HG02884 (cell line): ENCODE data around the gene DPEP3.
"Not testable (repeated sequence)": the region's sequence is repeated elsewhere in the genome, so short reads cannot be mapped to it uniquely, and the experiment has no call there.

Experiments used
- ATAC-seq: cut with Tn5 transposase; IDR thresholded peaks from one replicate; pipeline ENCODE4 v1.9.1; 2021; ENCODE audit warnings: mild to moderate bottlenecking, moderate library complexity; ENCODE audit not compliant: unreplicated experiment

The DPEP3 gene

GRCh38 chr16:67946128-67946569 is 34.1 kb downstream of the DPEP3 start:
- no peak for ATAC-seq

- ATAC-seq: no peak
These were observed 34.8 kb downstream of the DPEP3 start for GRCh38 chr16:67945392-67945933.

- ATAC-seq: no peak
These were observed 35.5 kb downstream of the DPEP3 start for GRCh38 chr16:67944690-67945391.

GRCh38 chr16:67943619-67944504 is 36.4 kb downstream of the DPEP3 start, which contains the start of gene LCAT:
Gene LCAT (minus strand): TSS chr16:67944120. CDS start chr16:67944101, 19 bp downstream.
- no peak for ATAC-seq

- ATAC-seq: no peak
These were observed 37.1 kb downstream of the DPEP3 start for GRCh38 chr16:67943256-67943618.

GRCh38 chr16:67942510-67943255 is 37.6 kb downstream of the DPEP3 start:
- no peak for ATAC-seq

- ATAC-seq: no peak
These were observed 38.1 kb downstream of the DPEP3 start for GRCh38 chr16:67942200-67942509.

GRCh38 chr16:67941469-67942199 is 38.7 kb downstream of the DPEP3 start:
- no peak for ATAC-seq

- ATAC-seq: no peak
These were observed 39.7 kb downstream of the DPEP3 start for GRCh38 chr16:67940446-67941089.

- no peak for ATAC-seq
These were observed 40.5 kb downstream of the DPEP3 start for GRCh38 chr16:67939507-67940445.

- not testable (repeated sequence) for ATAC-seq
These were observed 42.6 kb downstream of the DPEP3 start for GRCh38 chr16:67937713-67938112.

- no peak for ATAC-seq
These were observed 43.3 kb downstream of the DPEP3 start for GRCh38 chr16:67936880-67937605.

GRCh38 chr16:67936124-67936879 is 44.0 kb downstream of the DPEP3 start, which contains the start of gene PSMB10:
Gene PSMB10 (minus strand): TSS chr16:67936850. CDS start chr16:67936749, 101 bp downstream.
- no peak for ATAC-seq

- ATAC-seq: peak; percentile 89
These were observed 44.7 kb downstream of the DPEP3 start for GRCh38 chr16:67935402-67936123.

GRCh38 chr16:67935101-67935401 is 45.2 kb downstream of the DPEP3 start:
- no peak for ATAC-seq

GRCh38 chr16:67934306-67935100 is 45.8 kb downstream of the DPEP3 start:
- no peak for ATAC-seq
